ENCODE data around the gene CAV2. TPM values are rescaled to one million over a fixed set of nuclear protein-coding genes. Genes with fewer than 3 reads are reported as not detected.

CAV2 gene
- total RNA-seq, 1 experiment from 2014 or later: 260 TPM

- BruUV-seq (replicated peaks): no TSS peak
- Histone ChIP-seq H3K27ac (no peak overlapping the region), H3K9me3 (ENCODE audit: insufficient read depth, low read depth) (no peaks in the 10 kb centered on the region), H3K4me2 (no peak overlapping the region), H3K27me3 (ENCODE audit: insufficient read depth, low read depth) (no peaks in the 10 kb centered on the region), H3K36me3 (ENCODE audit: low read depth) (no peaks in the 10 kb centered on the region), H2AFZ (0 out of 2 replicates have a peak overlapping the region, but pooled peaks have one; percentile 44), H3K4me3 (no peak overlapping the region), H3K79me2 (ENCODE audit: low read depth) (no peaks in the 10 kb centered on the region), H3K4me1 (replicated peaks; ENCODE audit: insufficient read depth) (peaks cover 18% of the 10 kb centered on the region), H3K9me2 (ENCODE audit: insufficient read depth) (no peaks in the 10 kb centered on the region), H3F3A (ENCODE audit: insufficient read depth, low read depth) (peaks cover 3% of the 10 kb centered on the region; the same call in 1 of the 2 replicates), H4K20me1 (ENCODE audit: insufficient read depth) (no peaks in the 10 kb centered on the region)
- intact Hi-C loops (cut with micrococcal nuclease; ENCODE audit: unreplicated experiment): no loop called here
- ChIA-PET POLR2A (ENCODE audit: unreplicated experiment) (interaction anchor here (0.7 kb wide), 1 partner anchor 198 kb away, joined by 4 read pairs; no protein-coding TSS in a partner anchor), CTCF (interaction anchor here (0.6 kb wide), 3 partner anchors 9 to 137 kb away, joined by 3 to 10 read pairs (median 9); no protein-coding TSS in a partner anchor)
- TF ChIP-seq CTCF (conservative IDR thresholded peaks at IDR 0.05): no peak
- no peak for TF ChIP-seq EZH2 (IDR thresholded peaks at IDR 0.05; ENCODE audit: low read depth)
- DNase-seq: no peak
Measured at GRCh38 chr7:116451957-116452729, 47.4 kb upstream of the CAV2 start.

GRCh38 chr7:116454377-116454776, 45.2 kb upstream of the CAV2 start:
- H4K20me1 ChIP-seq (ENCODE audit: insufficient read depth): no peaks in the 10 kb centered on the region
- BruUV-seq (replicated peaks): no TSS peak
- H3F3A ChIP-seq (ENCODE audit: insufficient read depth, low read depth): peaks cover 3% of the 10 kb centered on the region; the same call in 1 of the 2 replicates
- ChIA-PET POLR2A (ENCODE audit: unreplicated experiment) (interaction anchor here (0.5 to 0.7 kb wide), 2 partner anchors 51 to 72 kb away, joined by 3 to 4 read pairs; no protein-coding TSS in a partner anchor), CTCF (no interaction called here)
- H2AFZ ChIP-seq: no peak overlapping the region
- H3K4me3 ChIP-seq: no peak overlapping the region
- intact Hi-C loops (cut with micrococcal nuclease; ENCODE audit: unreplicated experiment): no loop called here
- TF ChIP-seq EZH2 (IDR thresholded peaks at IDR 0.05; ENCODE audit: low read depth) (no peak), CTCF (conservative IDR thresholded peaks at IDR 0.05) (no peak)
- H3K4me1 ChIP-seq (replicated peaks; ENCODE audit: insufficient read depth): 0 out of 2 replicates have a peak, but pooled peaks cover 4% of the 10 kb centered on the region
- H3K36me3 ChIP-seq (ENCODE audit: low read depth): no peaks in the 10 kb centered on the region
- no peaks in the 10 kb centered on the region for H3K9me2 ChIP-seq (ENCODE audit: insufficient read depth)
- DNase-seq: no peak
- H3K79me2 ChIP-seq (ENCODE audit: low read depth): no peaks in the 10 kb centered on the region
- H3K9me3 ChIP-seq (ENCODE audit: insufficient read depth, low read depth): no peaks in the 10 kb centered on the region
- no peak overlapping the region for H3K27ac ChIP-seq
- no peaks in the 10 kb centered on the region for H3K27me3 ChIP-seq (ENCODE audit: insufficient read depth, low read depth)
- H3K4me2 ChIP-seq: no peak overlapping the region

- no peak for DNase-seq
- no TSS peak for BruUV-seq (replicated peaks)
- no peak for TF ChIP-seq EZH2 (IDR thresholded peaks at IDR 0.05; ENCODE audit: low read depth)
- TF ChIP-seq CTCF (conservative IDR thresholded peaks at IDR 0.05): no peak
- ChIA-PET CTCF (no interaction called here), POLR2A (ENCODE audit: unreplicated experiment) (interaction anchor here (0.5 to 1.0 kb wide), 4 partner anchors 50 to 246 kb away, joined by 3 to 4 read pairs (median 4); no protein-coding TSS in a partner anchor)
- 0 out of 2 replicates have a peak, but pooled peaks cover 4% of the 10 kb centered on the region for H3K4me1 ChIP-seq (replicated peaks; ENCODE audit: insufficient read depth)
- no peaks in the 10 kb centered on the region for H3K9me2 ChIP-seq (ENCODE audit: insufficient read depth)
- no peak overlapping the region for H3K27ac ChIP-seq
- intact Hi-C loops (cut with micrococcal nuclease; ENCODE audit: unreplicated experiment): no loop called here
- H4K20me1 ChIP-seq (ENCODE audit: insufficient read depth): no peaks in the 10 kb centered on the region
- no peak overlapping the region for H2AFZ ChIP-seq
- H3K36me3 ChIP-seq (ENCODE audit: low read depth): no peaks in the 10 kb centered on the region
- no peaks in the 10 kb centered on the region for H3K79me2 ChIP-seq (ENCODE audit: low read depth)
- no peak overlapping the region for H3K4me2 ChIP-seq
- no peaks in the 10 kb centered on the region for H3K9me3 ChIP-seq (ENCODE audit: insufficient read depth, low read depth)
- H3K4me3 ChIP-seq: no peak overlapping the region
- peaks cover 3% of the 10 kb centered on the region; the same call in 1 of the 2 replicates for H3F3A ChIP-seq (ENCODE audit: insufficient read depth, low read depth)
- no peaks in the 10 kb centered on the region for H3K27me3 ChIP-seq (ENCODE audit: insufficient read depth, low read depth)
Measured at GRCh38 chr7:116455009-116455408, 44.5 kb upstream of the CAV2 start.
